CD4-positive, alpha-beta T cell treated with Interleukin-6 at 100 ng/mL for 8 hours (primary cell): ENCODE results near the gene RNF212B.

Experiments used
- DNase-seq: peaks from one replicate; pipeline ENCODE4 v3.0.0-alpha.2; 2020; ENCODE audit warnings: mixed read lengths, low spot score

Gene RNF212B

DNA sequence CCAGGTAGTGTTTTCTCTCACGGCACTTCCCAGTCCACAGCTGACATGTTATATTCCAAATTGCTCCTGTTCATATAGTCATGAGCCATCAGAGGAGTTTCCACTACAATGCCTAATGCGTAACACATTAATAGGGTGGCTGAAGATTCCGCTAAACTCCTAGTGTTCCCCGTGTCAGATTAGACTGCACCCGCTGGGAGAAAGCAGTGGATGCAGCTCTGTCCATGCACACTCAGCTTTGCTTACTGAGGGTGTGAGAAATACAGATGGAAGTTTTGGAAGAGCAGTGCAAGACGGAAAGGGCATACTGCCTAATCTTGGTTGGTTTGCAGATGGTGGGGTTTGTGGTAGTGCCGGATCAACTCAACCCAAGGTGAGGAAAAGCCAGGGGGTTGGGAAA, 59.4 kb downstream of the RNF212B start:
- DNase-seq, result no peak

GRCh38 chr14:23297611-23298277, 60.0 kb downstream of the RNF212B start:
- no peak for DNase-seq

DNA sequence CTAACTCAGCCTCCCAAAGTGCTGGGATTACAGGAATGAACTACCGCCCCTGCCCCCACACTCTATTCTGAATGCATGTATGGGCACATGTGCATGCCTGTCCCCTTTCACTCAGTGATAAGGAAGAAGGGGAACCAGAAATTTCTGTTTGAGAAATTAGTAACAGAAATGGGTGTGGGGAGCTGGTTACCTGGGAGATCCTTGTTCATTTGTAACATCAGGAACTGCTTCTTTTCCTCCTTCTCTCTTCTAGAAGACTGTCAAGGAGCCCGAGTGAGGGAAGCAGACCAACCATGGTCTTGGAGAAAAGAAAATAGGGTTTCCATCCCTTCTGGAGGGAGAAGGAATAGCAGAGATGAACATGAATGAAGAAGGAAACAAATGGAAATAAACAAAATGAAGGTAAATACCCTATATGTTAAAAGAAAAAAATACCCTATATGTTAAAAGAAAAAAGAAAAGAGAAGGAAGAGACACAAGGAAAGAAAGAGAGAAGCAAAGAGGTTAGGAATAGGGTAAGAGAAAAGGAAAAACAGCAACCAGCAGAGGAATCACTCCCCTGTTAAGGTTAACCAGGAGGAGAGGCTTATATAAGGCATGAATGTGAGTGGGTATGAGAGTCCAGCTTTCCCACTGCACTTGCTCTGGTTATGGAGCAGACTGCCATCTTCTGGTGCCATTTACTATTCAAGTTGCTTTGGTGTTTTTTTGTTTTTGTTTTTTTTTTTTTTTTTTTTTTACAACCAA, 61.6 kb downstream of the RNF212B start:
- peak; percentile 29 for DNase-seq

- DNase-seq, result no peak
Observed at GRCh38 chr14:23299986-23300686, 62.4 kb downstream of the RNF212B start.

DNA sequence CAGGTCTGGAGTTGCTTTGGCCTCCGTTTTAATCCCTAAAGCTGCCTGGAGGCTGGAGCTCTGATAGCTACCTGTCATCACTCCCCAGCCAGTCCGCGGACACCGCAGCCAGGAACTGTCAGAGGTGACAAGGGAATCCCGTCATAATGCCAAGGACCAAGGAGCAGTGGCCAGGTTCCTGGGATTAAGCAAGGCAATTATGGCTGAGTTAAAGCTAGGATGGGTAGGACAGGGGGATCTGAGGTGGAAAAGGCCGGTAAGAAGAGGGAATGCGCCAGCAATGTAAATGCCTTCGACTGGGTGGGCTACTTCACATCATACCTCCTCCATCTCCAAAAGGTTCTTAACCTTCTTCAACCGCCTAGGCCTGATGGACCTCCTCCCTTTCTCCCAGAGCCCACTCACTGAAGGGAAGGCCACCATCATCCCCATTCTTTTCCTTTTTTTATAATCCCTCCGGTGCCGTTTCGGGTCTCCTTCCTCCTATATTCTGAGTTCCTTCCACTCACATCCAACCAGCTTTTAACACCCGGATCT, 63.0 kb downstream of the RNF212B start:
- DNase-seq, result no peak

DNA sequence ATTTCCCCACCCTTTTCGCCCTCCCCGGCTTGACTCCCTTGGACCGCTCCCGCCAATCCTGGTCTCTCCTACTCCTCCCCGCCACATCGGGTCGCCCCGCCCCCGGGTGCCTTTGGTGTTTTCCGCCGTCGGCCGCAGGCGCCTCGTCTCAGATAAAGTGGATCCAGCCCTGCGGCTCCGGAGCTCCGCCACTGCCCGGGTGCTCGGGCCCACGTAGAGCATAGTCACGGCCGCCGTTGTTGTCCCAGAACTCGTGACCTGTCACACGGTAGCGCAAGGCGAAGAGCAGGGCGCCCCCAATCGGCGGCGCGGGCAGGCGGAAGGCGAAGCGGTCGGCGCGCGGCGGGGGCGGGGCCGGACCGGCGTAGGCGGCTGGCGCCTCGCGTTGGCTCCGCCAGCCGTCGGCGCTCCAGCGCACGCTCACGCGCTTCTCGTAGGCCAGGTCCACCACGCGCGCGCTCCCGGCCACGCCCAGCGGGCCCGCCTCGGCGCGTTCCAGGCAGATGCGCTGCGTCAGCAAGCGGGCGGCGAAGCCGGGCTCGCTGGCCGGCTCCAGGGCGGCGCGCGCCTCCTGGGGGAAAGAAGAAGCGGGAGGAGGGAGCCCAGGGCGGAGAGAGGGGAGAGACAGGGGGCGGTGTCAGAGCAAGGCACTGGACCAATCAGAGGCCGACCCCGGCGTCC, 63.7 kb downstream of the RNF212B start:
- peak; percentile 97 for DNase-seq

DNA sequence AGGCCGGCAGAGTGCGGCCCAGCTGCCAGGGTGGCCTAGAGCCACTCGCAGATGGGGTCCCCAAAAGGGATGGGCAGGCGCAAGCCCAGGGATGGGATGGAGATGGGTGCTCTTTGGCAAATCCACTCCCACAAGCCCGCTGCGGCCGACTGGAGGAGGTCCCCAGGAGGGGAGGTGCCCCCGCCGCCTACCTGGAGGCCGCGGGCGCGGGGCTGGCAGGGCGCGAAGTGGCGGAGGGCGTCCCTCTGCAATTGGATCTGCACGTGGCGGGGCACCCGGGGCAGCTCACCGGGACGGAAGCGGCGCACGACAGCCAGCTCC, 64.2 kb downstream of the RNF212B start:
- no peak for DNase-seq

DNA sequence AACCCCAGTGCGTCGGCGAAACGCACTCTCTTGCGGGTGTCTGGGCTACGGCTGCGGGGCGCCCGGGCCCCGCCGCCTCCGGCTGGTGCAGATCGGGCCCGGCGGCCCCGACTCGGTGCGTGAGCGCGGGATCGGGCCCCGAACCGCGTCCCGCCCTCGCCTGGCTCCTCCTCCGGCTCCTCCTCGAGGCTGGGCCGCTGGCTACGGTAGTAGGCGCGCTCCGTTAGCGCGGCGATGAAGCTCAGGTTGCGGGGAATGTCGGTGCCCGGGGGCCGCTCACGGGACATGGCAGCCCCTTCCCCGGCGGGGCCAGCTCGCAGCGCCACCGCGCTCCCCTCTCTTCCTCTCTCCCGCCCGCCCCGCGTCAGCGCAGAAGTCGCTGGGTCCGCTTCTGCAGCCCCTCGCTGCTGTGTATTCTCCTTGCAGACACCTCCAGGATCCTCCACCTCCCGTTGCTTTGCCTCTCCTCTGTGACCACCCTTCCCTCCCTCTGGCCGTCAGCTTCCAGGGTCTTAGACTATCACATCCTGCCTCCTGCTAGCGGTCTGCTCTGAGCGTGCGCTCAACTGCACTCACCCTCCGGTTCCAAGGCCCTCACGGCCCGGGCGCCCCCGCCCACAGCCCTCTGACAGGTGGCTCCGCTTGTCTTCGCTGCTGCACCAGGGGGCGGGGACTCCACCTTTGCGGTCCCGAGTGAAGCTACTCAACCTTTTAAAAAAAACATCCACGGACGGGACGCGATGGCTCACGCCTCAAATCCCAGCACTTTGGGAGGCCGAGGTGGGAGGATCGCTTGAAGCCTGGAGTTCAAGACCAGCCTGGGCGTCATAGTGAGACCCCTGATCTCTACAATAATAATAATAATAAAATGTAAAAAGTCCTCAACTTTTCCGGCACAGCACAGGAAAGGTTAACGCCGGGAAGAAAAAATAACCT, 64.8 kb downstream of the RNF212B start, which contains the start of gene PPP1R3E:
Gene PPP1R3E, minus strand, starts transcription at position 570 of the 936 bp plus-strand sequence. Its CDS starts 283 bp downstream, at position 287.
- peak; percentile 90 for DNase-seq

- DNase-seq, result no peak
Observed at GRCh38 chr14:23306412-23307145, 68.8 kb downstream of the RNF212B start, which contains the start of gene BCL2L2. Gene BCL2L2 (plus strand): TSS chr14:23306833. CDS start chr14:23307768, 935 bp downstream.

DNA sequence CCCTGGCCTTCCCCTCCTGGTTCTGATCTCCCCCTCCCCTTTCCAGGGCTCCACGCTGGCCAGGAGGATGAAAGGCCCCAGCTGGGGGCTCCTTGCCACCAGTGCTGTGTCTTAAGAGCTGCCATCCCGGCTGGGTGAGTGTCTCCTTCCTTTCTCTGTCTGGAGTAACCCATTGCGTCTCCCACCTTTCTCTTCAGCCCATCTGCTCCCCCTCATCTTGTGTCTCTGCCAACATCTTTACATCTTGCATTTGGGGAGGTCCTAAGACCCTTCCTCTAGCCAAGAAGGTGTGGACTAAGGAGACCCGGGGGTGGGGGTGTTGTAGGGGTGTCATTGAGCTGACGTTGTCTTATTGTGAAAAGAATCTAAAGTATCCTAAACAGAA, 69.4 kb downstream of the RNF212B start:
- DNase-seq, result no peak

DNA sequence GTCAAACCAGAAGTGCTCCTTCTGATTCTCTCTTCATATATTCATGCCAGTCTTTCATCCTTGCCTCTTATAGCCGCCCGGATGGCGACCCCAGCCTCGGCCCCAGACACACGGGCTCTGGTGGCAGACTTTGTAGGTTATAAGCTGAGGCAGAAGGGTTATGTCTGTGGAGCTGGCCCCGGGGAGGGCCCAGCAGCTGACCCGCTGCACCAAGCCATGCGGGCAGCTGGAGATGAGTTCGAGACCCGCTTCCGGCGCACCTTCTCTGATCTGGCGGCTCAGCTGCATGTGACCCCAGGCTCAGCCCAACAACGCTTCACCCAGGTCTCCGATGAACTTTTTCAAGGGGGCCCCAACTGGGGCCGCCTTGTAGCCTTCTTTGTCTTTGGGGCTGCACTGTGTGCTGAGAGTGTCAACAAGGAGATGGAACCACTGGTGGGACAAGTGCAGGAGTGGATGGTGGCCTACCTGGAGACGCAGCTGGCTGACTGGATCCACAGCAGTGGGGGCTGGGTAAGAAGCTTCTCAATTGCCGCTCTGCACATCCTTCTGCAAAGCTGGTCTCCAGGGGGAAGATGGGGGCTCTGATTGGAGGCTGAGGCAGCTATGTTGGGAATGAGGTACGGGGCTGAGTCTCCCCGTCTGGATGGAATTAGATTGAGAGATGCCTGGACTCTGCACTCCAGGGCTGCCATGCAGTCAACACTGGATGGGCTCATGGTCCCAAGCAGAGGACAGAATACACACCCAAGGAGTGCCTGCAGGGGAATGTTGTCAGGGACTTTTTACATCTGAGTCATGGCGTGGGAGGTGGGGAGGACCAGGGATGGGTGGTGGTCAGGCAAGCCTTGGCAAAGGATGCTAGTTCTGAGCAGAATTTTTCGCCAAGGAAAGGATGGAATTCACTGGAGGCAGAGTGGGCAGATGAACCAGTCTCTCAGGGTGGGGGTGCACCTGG, 70.2 kb downstream of the RNF212B start:
- DNase-seq, result no peak

DNA sequence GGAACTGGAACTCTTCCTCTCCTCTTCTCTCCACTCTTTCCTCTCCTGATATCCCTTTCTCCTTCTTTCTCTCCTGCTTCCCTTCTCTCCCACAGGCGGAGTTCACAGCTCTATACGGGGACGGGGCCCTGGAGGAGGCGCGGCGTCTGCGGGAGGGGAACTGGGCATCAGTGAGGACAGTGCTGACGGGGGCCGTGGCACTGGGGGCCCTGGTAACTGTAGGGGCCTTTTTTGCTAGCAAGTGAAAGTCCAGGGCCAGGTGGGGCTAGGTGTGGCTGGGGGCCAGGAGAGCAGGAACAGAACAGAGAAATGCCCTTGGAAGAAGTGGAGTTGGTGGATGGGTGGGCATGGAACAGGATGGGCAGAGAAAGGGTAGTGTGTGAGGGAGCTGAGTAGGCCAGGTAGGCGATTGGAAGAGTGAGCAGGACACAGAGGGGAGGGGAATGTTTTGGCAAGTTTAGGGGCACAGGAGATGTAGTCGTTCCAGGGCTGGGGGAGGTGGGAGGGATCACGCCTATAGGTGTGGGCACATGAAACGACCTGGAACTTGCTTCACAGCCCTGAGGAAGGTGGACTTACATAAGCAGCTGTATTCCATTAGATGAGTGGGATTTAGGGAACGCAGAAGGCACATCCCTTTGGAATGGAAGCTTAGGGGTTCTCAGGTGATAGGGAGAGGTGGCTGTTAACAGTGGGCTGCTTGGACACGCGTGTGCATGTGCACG, 71.1 kb downstream of the RNF212B start:
- no peak for DNase-seq

DNA sequence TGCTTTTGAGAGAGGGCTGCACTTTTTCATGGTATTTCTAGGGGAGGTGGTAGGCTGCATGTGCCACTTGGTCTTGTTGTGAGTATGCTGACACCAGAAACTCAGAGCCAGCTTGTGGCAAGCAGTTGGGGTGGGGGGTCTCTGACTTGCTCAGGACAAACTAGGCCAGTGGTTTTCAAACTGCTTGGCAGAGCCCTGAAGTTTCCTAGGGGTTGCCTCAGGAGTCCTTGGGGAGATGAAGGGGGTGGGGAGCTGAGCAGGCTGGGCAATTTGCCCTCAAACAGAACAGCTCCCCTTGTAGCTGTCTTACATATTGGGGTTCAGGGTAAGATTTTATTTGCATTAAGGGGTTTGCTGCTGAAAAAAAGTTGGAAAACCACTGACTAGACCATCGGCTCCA, 72.8 kb downstream of the RNF212B start:
- no peak for DNase-seq

- no peak for DNase-seq
Observed at GRCh38 chr14:23316300-23316699, 78.6 kb downstream of the RNF212B start.

- no peak for DNase-seq
Observed at GRCh38 chr14:23319746-23320583, 82.2 kb downstream of the RNF212B start.

GRCh38 chr14:23320584-23321571, 83.1 kb downstream of the RNF212B start, which contains the start of gene PABPN1:
Gene PABPN1 (plus strand): TSS chr14:23321457. CDS start chr14:23321470, 13 bp downstream.
- peak; percentile 99 for DNase-seq
